WTC11 (cell line): ENCODE measurements around the gene GRM8. TPM values are rescaled to one million over a fixed set of nuclear protein-coding genes. Genes with fewer than 3 reads are reported as not detected.

Experiments
- ATAC-seq: fragments of 200-7000 bp; cut with Tn5 transposase; 2 replicates; pipeline ENCODE4 v1.10.0; 2021; ENCODE audit warnings: mild to moderate bottlenecking, moderate library complexity
- CTCF ChIA-PET: fragments of 300-600 bp; sonication (Branson Sonifier 250); formaldehyde crosslinking; loops from one replicate; lab custom pipeline; 2021; ENCODE audit warnings: antibody characterized with exemption; lab: Charles Lee
- POLR2A ChIA-PET: fragments of 350-600 bp; sonication (Branson Sonifier 250); formaldehyde crosslinking; loops from one replicate; lab custom pipeline; 2021; ENCODE audit warnings: antibody characterized with exemption; lab: Charles Lee
- DNase-seq: peaks from one replicate; pipeline ENCODE4 v3.0.0; 2021; ENCODE audit warnings: low spot score
- H3K27ac Mint-ChIP-seq: 2 replicates; pipeline ENCODE4 v1.8.0; 2021; ENCODE audit warnings: mixed read lengths
- H3K27me3 Mint-ChIP-seq: 2 replicates; pipeline ENCODE4 v1.8.0; 2021; ENCODE audit warnings: low read depth, mild to moderate bottlenecking, moderate library complexity, mixed read lengths
- H3K36me3 Mint-ChIP-seq: 2 replicates; pipeline ENCODE4 v1.8.0; 2021; ENCODE audit warnings: mixed read lengths
- H3K4me1 Mint-ChIP-seq: 2 replicates; pipeline ENCODE4 v1.8.0; 2022; ENCODE audit warnings: mixed read lengths
- H3K4me3 Mint-ChIP-seq: 2 replicates; pipeline ENCODE4 v1.8.0; 2021; ENCODE audit warnings: mild to moderate bottlenecking, moderate library complexity, mixed read lengths
- H3K9me3 Mint-ChIP-seq: 2 replicates; pipeline ENCODE4 v1.8.0; 2021; ENCODE audit warnings: mixed read lengths
- ATF3 ChIP-seq: sonication (generic); formaldehyde crosslinking; conservative IDR thresholded peaks from 2 replicates; pipeline ENCODE4 v1.8.1; 2022; ENCODE audit warnings: mild to moderate bottlenecking, missing genetic modification reagents
- ATF6 ChIP-seq: sonication (generic); formaldehyde crosslinking; IDR thresholded peaks from 2 replicates; pipeline ENCODE4 v1.8.1; 2023; ENCODE audit warnings: mild to moderate bottlenecking, missing genetic modification reagents
- EMX1 ChIP-seq: fragments of 250-450 bp; sonication (Bioruptor Pico); IDR thresholded peaks from 2 replicates; pipeline ENCODE4 v1.8.0; 2021; ENCODE audit warnings: mild to moderate bottlenecking
- FOXP4 ChIP-seq: sonication (generic); formaldehyde crosslinking; IDR thresholded peaks from 2 replicates; pipeline ENCODE4 v1.8.0; 2022; ENCODE audit warnings: mild to moderate bottlenecking, missing genetic modification reagents
- IRF1 ChIP-seq: sonication (generic); formaldehyde crosslinking; IDR thresholded peaks from 2 replicates; pipeline ENCODE4 v1.8.0; 2023; ENCODE audit warnings: missing genetic modification reagents
- IRF2 ChIP-seq: sonication (generic); formaldehyde crosslinking; IDR thresholded peaks from 2 replicates; pipeline ENCODE4 v1.8.0; 2022; ENCODE audit warnings: low read depth, missing genetic modification reagents, borderline replicate concordance
- JAZF1 ChIP-seq: fragments of 250-450 bp; sonication (Bioruptor Pico); IDR thresholded peaks from 2 replicates; pipeline ENCODE4 v1.9.0; 2021; ENCODE audit warnings: moderate library complexity, mild to moderate bottlenecking, inconsistent platforms
- MAX ChIP-seq: sonication (generic); formaldehyde crosslinking; IDR thresholded peaks from 2 replicates; pipeline ENCODE4 v1.8.0; 2022; ENCODE audit warnings: mild to moderate bottlenecking, missing genetic modification reagents
- NR2C2 ChIP-seq: sonication (generic); formaldehyde crosslinking; IDR thresholded peaks from 2 replicates; pipeline ENCODE4 v1.8.0; 2022; ENCODE audit warnings: mild to moderate bottlenecking, missing genetic modification reagents
- NR3C1 ChIP-seq: sonication (generic); formaldehyde crosslinking; conservative IDR thresholded peaks from 2 replicates; pipeline ENCODE4 v1.8.1; 2023; ENCODE audit warnings: low read depth, mild to moderate bottlenecking, missing genetic modification reagents
- OVOL2 ChIP-seq: fragments of 250-450 bp; sonication (Bioruptor Pico); IDR thresholded peaks from 2 replicates; pipeline ENCODE4 v1.9.0; 2021; ENCODE audit warnings: mild to moderate bottlenecking, borderline replicate concordance
- RORB ChIP-seq: fragments of 250-450 bp; sonication (Bioruptor Pico); IDR thresholded peaks from 2 replicates; pipeline ENCODE4 v1.9.0; 2021; ENCODE audit warnings: mild to moderate bottlenecking
- TCF7 ChIP-seq: sonication (generic); formaldehyde crosslinking; IDR thresholded peaks from 2 replicates; pipeline ENCODE4 v1.8.0; 2022; ENCODE audit warnings: mild to moderate bottlenecking, low read depth, missing genetic modification reagents, moderate library complexity
- USF1 ChIP-seq: sonication (generic); formaldehyde crosslinking; IDR thresholded peaks from 2 replicates; pipeline ENCODE4 v1.8.0; 2022; ENCODE audit warnings: mild to moderate bottlenecking, missing genetic modification reagents
- ZMAT4 ChIP-seq: fragments of 250-450 bp; sonication (Bioruptor Pico); IDR thresholded peaks from 2 replicates; pipeline ENCODE4 v1.9.0; 2021; ENCODE audit warnings: mild to moderate bottlenecking
- ZNF219 ChIP-seq: sonication (generic); formaldehyde crosslinking; IDR thresholded peaks from 2 replicates; pipeline ENCODE4 v1.8.0; 2023; ENCODE audit warnings: missing genetic modification reagents, mild to moderate bottlenecking, borderline replicate concordance
- ZNF281 ChIP-seq: sonication (generic); formaldehyde crosslinking; IDR thresholded peaks from 2 replicates; pipeline ENCODE4 v1.8.0; 2023; ENCODE audit warnings: mild to moderate bottlenecking, missing genetic modification reagents
- ZNF425 ChIP-seq: fragments of 250-450 bp; sonication (Bioruptor Pico); conservative IDR thresholded peaks from 2 replicates; pipeline ENCODE4 v1.9.0; 2021; ENCODE audit warnings: mild to moderate bottlenecking
- ZNF671 ChIP-seq: fragments of 250-450 bp; sonication (Bioruptor Pico); IDR thresholded peaks from 2 replicates; pipeline ENCODE4 v1.8.0; 2021; ENCODE audit warnings: mild to moderate bottlenecking
- total RNA-seq: library from RNA; stranded (reverse); gene quantifications from 3 replicates; pipeline ENCODE4 v1.2.3, GENCODE V29; 2021

The GRM8 gene
- total RNA-seq, 1 experiment from 2014 or later: 2.3 TPM

- CTCF ChIA-PET: no interaction called here
- H3K27ac Mint-ChIP-seq: no peak overlapping the region
- H3K4me3 Mint-ChIP-seq: no peak overlapping the region
- DNase-seq (no peak), ATAC-seq (no peak)
- H3K27me3 Mint-ChIP-seq: no peaks in the 10 kb centered on the region; the same call in 1 of the 2 replicates
- H3K9me3 Mint-ChIP-seq: 0 out of 2 replicates have a peak, but pooled peaks cover 7% of the 10 kb centered on the region
- POLR2A ChIA-PET: no interaction called here
- TF ChIP-seq ZNF281 (CRISPR knock-in tag) (no peak), JAZF1 (no peak), ZMAT4 (CRISPR knock-in tag) (no peak), ATF6 (CRISPR knock-in tag) (no peak), OVOL2 (no peak), RORB (CRISPR knock-in tag) (no peak), FOXP4 (CRISPR knock-in tag) (no peak), ZNF671 (no peak), ZNF219 (CRISPR knock-in tag) (no peak)
- H3K4me1 Mint-ChIP-seq: peaks cover 1% of the 10 kb centered on the region
- H3K36me3 Mint-ChIP-seq: no peaks in the 10 kb centered on the region
These were observed 171.2 kb downstream of the GRM8 start for GRCh38 chr7:127081539-127081938.

- Mint-ChIP-seq H3K36me3 (no peaks in the 10 kb centered on the region), H3K27me3 (no peaks in the 10 kb centered on the region; the same call in 1 of the 2 replicates), H3K4me1 (no peaks in the 10 kb centered on the region), H3K27ac (no peak overlapping the region), H3K9me3 (0 out of 2 replicates have a peak, but pooled peaks cover 7% of the 10 kb centered on the region), H3K4me3 (no peak overlapping the region)
- POLR2A ChIA-PET: interaction anchor here (0.7 kb wide), 1 partner anchor 1351 kb away, joined by 3 read pairs; no protein-coding TSS in a partner anchor
- ATAC-seq (no peak), DNase-seq (no peak)
- CTCF ChIA-PET: interaction anchor here (2.1 kb wide), 1 partner anchor 27 kb away, joined by 6 read pairs; no protein-coding TSS in a partner anchor
- TF ChIP-seq ATF3: no peak
- no peak for TF ChIP-seq EMX1 (CRISPR knock-in tag)
- no peak for TF ChIP-seq USF1 (CRISPR knock-in tag)
- no peak for TF ChIP-seq TCF7 (CRISPR knock-in tag)
- no peak for TF ChIP-seq NR3C1 (CRISPR knock-in tag)
- TF ChIP-seq ZNF425 (CRISPR knock-in tag): no peak
- no peak for TF ChIP-seq NR2C2
- no peak for TF ChIP-seq ATF6 (CRISPR knock-in tag)
- no peak for TF ChIP-seq MAX (CRISPR knock-in tag)
- no peak for TF ChIP-seq IRF2 (CRISPR knock-in tag)
- TF ChIP-seq IRF1 (CRISPR knock-in tag): no peak
- TF ChIP-seq ZMAT4 (CRISPR knock-in tag): no peak
These were observed 172.2 kb downstream of the GRM8 start for GRCh38 chr7:127080576-127080975.
